Measurements from ENCODE around the gene KCNK4.

The KCNK4 gene

DNA sequence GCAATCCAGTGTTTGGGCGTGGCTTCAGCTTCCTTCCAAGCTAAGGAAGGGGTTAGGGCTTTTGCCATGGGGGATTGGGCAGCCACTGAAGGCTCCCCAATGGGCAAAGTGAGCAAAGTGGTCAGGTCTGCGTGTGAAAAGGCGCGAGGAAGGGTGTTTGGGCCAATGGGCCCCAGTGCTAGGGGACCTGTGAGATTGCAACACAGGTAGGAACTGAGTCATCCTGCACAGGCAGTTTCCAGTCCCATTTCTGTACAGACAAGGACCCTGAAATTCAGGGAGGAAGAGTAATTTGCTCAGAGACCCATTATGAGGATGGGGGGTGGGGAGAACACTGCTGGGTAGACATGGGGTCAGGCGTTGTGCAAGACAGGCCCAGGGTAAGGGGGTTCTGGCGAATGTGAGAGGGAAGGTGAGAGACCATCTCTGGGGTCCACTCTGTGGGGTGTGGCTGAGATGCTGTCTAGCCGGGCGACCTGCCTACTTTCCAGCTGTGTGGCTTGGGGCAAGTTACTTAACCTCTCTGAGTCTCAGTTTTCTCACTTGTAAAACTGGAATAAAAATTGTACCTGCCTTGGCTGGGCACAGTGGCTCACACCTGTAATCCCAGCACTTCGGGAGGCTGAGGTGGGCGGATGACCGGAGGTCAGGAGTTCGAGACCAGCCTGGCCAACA, 56.2 kb downstream of the KCNK4 start:
- no peak for DNase-seq (ENCODE audit: low spot score)

DNA sequence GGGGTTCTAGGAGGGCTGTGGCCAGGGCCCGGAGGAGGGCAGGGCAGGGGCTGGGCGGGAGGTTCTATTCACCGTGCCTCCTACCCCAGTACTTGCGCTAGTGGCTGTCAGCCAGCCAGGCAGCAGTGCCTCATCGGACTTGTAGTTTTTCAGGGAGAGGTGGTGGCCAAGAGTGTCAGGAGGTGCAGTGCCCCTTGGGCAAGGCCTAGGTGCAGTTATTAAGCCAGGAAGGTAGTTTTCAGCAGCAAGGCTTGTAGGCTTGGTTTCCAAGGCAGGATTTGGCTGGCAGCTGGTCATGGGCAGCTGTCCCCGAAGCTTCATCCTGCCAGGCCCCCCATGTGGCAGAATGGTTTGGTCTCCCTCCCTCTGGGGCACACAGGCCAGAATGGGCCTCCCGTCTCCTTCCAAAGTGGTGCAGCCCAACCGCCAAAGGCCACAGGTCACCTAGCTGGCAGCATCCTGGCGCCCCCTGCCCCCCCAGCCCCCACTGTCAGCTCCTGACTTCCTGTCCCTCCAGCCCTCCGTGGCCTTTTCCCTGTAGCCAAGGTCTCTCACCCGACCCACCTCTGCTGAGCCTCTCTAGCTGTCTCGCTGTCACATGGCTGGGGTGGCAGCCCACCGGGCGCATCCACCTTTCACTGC, 57.4 kb downstream of the KCNK4 start:
- DNase-seq (ENCODE audit: low spot score): no peak

DNA sequence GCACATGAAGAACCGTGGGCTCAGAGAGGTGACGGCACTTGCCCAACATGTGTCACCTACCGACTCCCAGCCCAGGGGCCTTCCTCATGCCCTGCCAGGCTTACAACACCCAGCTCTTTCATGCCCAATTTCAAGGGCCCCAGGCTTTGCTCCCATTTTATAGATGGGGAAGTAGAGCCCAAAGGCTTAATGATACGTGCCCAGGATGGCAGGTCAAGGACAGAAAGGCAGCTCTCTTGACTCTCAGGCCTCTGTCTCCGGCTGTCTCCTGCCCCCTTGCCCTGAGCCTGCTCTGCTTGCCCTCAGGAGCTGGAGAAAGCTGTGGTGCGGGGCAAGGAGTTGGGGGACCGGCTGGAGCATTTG, 57.9 kb downstream of the KCNK4 start:
- no peak for DNase-seq (ENCODE audit: low spot score)

DNA sequence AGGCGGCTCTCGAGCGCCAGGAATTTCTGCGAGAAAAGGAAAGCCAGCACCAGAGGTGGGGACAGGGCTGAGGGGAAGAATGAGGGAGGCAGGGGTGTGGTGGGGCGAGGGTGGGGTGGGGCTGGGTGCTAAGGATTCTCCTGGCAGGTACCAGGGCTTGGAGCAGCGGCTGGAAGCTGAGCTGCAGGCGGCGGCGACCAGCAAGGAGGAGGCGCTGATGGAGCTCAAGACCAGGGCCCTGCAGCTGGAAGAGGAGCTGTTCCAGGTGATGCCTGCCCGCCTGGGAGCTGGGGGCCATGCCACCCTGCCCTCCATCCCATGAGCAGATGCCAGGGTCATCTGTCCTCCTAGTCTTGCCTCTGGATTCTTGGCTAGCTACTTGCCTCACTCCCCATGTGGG, 58.3 kb downstream of the KCNK4 start:
- no peak for DNase-seq (ENCODE audit: low spot score)
